Gastroesophageal sphincter (tissue), 4 donors: ENCODE results near the gene HES4. TPM values are rescaled to one million over a fixed set of nuclear protein-coding genes. Genes with fewer than 3 reads are reported as not detected.

Source experiments
- ATAC-seq: fragments of 150-250 bp; one replicate; pipeline ENCODE4 v1.9.1; 2016; ENCODE audit warnings: mild to moderate bottlenecking, moderate library complexity
- H3K27ac ChIP-seq, 4 donors: fragments of 200-600 bp; sonication (generic) in 3 of 4; 1 replicate in 3 of 4; 2 replicates in 1 of 4; pipeline ENCODE4 v1.5.1; 2016 to 2019
- H3K27me3 ChIP-seq: fragments of 200-600 bp; sonication (generic); one replicate; pipeline ENCODE4 v1.5.1; 2019
- H3K36me3 ChIP-seq, 2 donors: fragments of 200-600 bp; sonication (generic); one replicate each; pipeline ENCODE4 v1.5.1; 2019; ENCODE audit warnings: control low read depth in 1 of 2
- H3K4me1 ChIP-seq, 3 donors: fragments of 200-600 bp; sonication (generic); 1 replicate in 2 of 3; 2 replicates in 1 of 3; pipeline ENCODE4 v1.5.1; 2016 to 2019; ENCODE audit warnings: control low read depth in 2 of 3
- H3K4me3 ChIP-seq, 2 donors: fragments of 200-600 bp; sonication (generic); one replicate each; pipeline ENCODE4 v1.5.1; 2019; ENCODE audit warnings: mild to moderate bottlenecking in 1 of 2, moderate library complexity in 1 of 2
- H3K9me3 ChIP-seq, 3 donors: fragments of 200-600 bp; sonication (generic); one replicate each; pipeline ENCODE4 v1.5.1; 2017 to 2019; ENCODE audit warnings: control low read depth in 2 of 3
- EP300 ChIP-seq: sonication (generic); formaldehyde crosslinking; IDR thresholded peaks from one replicate; pipeline ENCODE4 v1.6.1; 2017; ENCODE audit warnings: antibody characterized with exemption, mild to moderate bottlenecking
- POLR2A ChIP-seq, 2 donors: fragments of 450-650 bp; IDR thresholded peaks; one replicate each; pipeline ENCODE4 v1.6.1; 2017; ENCODE audit warnings: antibody characterized with exemption in 2 of 2, mild to moderate bottlenecking in 2 of 2, moderate library complexity in 1 of 2
- POLR2AphosphoS5 ChIP-seq: sonication (generic); formaldehyde crosslinking; IDR thresholded peaks from one replicate; pipeline ENCODE4 v1.6.1; 2017; ENCODE audit warnings: antibody characterized with exemption
- WGBS, 2 donors: methylation state at CpG; one replicate each; pipeline ENCODE4 v1.1.5; 2018; ENCODE audit warnings: low coverage in 1 of 2; 5-methylcytosine and 5-hydroxymethylcytosine counted together
- total RNA-seq, 4 donors: library from RNA; depleted of rRNA; stranded (reverse); fragments of >200 nt; gene quantifications; one replicate each; pipeline ENCODE4 v1.1.0, GENCODE V29; 2016
- TF ChIP-seq, protein P1 (sequence below), 4 experiments: fragments of 200-600 bp in 2 of 4; fragments of 450-650 bp in 2 of 4; sonication (generic) in 1 of 4; IDR thresholded peaks; one replicate each; pipeline ENCODE4 v1.5.1; 2017 to 2019; ENCODE audit warnings: antibody characterized with exemption in 4 of 4, mild to moderate bottlenecking in 2 of 4, moderate library complexity in 2 of 4

HES4 gene
- total RNA-seq, 4 donors from 2014 or later = 33.6 to 77.6 (median 48.4) TPM

DNA sequence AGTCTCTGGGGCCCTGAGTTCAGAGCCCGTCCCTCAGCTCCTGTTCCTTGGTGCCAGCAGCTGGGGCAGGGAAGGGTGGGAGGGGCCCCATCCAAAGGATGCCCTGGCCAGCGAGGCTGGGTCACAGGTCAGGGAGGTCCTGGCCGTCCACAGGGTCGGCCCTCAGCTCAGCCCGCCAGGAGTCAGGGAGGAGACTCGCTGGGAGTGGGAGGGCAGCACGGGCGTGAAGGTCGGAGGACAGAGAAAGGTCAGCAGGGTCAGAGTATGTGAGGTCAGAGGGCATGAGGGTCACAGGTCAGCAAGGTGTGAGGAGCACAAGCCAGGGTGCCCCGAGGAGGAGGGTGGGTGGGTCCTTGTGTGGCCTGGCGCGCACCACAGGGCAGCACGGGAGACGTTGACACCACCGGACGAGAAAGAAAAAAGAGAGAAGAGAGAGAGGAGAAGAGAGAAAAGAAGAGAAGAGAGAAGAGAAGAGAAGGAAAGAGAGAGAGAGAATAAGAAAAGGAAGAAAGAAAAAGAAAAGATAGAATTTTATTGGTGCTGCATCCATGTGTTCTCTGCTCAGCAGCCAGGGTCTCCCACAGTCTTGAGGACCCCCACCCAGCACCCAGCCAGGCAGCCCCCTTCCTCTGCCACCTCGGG lies 25.1 kb downstream of the HES4 start:
- Histone ChIP-seq H3K9me3 (no peaks in the 10 kb centered on the region), H3K27ac (no peak overlapping the region), H3K4me1 (peaks cover 0 to 14% (median 5%) of the 10 kb centered on the region in 3 donors), H3K27me3 (peaks cover 76% of the 10 kb centered on the region), H3K36me3 (no peaks in the 10 kb centered on the region), H3K4me3 (no peak overlapping the region)
- WGBS, 2 donors = 61 to 62% methylated on average over 5 to 13 of the region's 17 CpGs
- no peak for ATAC-seq
- TF ChIP-seq POLR2AphosphoS5 (no peak), EP300 (no peak), POLR2A (IDR thresholded peaks at IDR 0.05) (no peak)
- TF ChIP-seq, protein P1, sequence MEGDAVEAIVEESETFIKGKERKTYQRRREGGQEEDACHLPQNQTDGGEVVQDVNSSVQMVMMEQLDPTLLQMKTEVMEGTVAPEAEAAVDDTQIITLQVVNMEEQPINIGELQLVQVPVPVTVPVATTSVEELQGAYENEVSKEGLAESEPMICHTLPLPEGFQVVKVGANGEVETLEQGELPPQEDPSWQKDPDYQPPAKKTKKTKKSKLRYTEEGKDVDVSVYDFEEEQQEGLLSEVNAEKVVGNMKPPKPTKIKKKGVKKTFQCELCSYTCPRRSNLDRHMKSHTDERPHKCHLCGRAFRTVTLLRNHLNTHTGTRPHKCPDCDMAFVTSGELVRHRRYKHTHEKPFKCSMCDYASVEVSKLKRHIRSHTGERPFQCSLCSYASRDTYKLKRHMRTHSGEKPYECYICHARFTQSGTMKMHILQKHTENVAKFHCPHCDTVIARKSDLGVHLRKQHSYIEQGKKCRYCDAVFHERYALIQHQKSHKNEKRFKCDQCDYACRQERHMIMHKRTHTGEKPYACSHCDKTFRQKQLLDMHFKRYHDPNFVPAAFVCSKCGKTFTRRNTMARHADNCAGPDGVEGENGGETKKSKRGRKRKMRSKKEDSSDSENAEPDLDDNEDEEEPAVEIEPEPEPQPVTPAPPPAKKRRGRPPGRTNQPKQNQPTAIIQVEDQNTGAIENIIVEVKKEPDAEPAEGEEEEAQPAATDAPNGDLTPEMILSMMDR (IDR thresholded peaks at IDR 0.05) = no peak

DNA sequence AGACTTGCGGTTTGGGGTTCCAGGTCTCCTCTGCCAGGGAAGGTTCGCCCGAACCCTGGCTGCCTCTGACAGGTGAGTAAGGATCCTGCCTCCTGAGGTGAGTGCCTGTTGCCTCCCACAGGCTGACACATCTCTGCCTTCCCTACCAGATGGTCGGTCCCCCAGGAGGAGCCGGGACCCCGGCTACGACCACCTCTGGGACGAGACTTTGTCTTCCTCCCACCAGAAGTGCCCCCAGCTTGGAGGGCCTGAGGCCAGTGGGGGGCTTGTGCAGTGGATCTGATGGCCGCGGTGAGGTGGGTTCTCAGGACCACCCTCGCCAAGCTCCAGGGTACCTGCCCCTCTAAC lies 25.6 kb downstream of the HES4 start:
- 60% methylated on average over 1 of the region's 11 CpGs; no CpG with 5 or more reads in 1 of the 2 donors for WGBS, 2 donors
- Histone ChIP-seq H3K36me3 (no peaks in the 10 kb centered on the region), H3K4me3 (no peak overlapping the region), H3K9me3 (no peaks in the 10 kb centered on the region), H3K27me3 (peaks cover 81% of the 10 kb centered on the region), H3K4me1 (peaks cover 0 to 14% (median 5%) of the 10 kb centered on the region in 3 donors), H3K27ac (no peak overlapping the region)
- TF ChIP-seq POLR2A (IDR thresholded peaks at IDR 0.05) (no peak), POLR2AphosphoS5 (no peak), EP300 (no peak)
- TF ChIP-seq, protein P1 (IDR thresholded peaks at IDR 0.05) = no peak
- ATAC-seq = no peak

DNA sequence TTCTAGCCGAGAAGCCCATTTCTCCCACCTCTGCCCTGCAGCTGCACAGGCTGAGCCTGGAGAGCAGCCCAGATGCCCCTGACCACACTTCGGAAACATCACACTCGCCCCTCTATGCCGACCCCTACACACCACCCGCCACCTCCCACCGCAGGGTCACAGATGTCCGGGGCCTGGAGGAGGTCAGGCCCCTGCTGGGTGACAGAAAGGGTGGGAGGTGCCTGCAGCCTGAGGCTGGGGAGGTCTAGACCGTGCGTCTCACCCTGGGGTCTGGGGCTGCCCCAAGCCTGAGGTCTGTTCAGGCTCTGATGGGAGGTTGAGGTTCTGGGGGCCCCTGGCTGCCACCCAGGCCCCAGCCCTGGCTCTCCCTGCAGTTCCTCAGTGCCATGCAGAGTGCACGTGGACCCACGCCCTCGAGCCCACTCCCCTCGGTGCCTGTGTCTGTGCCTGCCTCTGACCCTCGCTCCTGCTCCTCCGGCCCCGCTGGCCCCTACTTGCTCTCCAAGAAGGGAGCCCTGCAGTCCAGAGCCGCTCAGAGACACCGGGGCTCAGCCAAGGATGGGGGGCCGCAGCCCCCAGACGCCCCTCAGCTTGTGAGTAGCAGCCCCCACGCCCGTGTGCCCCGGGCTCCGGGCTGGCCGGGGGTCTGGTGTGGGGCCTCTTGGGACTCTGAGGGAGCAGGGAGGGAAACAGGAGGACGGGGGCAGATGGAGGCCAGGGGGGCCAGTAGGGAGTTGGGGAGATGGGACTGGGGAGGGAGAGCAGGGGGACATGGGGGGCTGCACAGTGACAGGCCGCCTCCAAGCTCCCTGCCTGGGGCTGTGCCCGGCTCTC lies 26.2 kb downstream of the HES4 start:
- ATAC-seq = no peak
- Histone ChIP-seq H3K4me3 (no peak overlapping the region), H3K27me3 (peaks cover 86% of the 10 kb centered on the region), H3K9me3 (no peaks in the 10 kb centered on the region), H3K4me1 (peaks cover 0 to 14% (median 5%) of the 10 kb centered on the region in 3 donors), H3K36me3 (no peaks in the 10 kb centered on the region), H3K27ac (no peak overlapping the region)
- TF ChIP-seq POLR2AphosphoS5 (no peak), EP300 (no peak)
- 70% methylated on average over 2 of the region's 28 CpGs; no CpG with 5 or more reads in 1 of the 2 donors for WGBS, 2 donors

DNA sequence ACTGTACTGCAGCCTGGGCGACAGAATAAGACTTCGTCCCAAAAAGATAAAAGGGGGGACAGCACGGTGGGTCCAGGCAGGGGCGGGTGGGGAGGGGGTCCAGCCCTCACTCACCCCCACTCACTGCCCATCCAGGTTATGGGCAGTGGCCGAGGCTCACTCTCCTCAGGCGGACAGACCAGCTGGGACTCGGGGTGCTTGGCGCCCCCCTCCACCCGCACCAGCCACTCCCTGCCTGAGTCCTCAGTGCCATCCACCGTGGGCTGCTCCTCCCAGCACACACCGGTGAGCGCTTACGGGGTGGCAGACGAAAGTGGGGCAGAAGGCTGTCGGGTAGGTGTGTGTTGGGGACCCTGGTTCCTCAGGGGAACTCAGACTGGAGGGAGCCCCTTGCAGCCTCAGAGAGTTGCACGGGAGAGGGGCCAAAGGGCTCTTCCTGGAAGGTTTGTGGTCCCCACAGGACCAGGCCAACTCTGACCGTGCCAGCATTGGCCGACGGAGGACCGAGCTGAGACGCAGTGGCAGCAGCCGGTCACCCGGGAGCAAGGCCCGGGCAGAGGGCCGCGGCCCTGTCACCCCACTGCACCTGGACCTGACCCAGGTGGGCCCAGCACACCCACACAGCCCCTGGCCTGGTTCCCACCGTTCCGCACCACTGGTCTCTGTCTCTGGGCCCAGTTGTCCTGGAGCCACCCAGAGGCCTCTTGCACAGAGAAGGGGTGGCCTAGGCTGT lies 27.0 kb downstream of the HES4 start:
- no peak for ATAC-seq
- WGBS, 2 donors = 40% methylated on average over 1 of the region's 28 CpGs; no CpG with 5 or more reads in 1 of the 2 donors

More for the DNA sequence above, 27.0 kb downstream of the HES4 start:
- no peaks in the 10 kb centered on the region for H3K9me3 ChIP-seq
- no peak for TF ChIP-seq POLR2A (IDR thresholded peaks at IDR 0.05)
- TF ChIP-seq, protein P1 (IDR thresholded peaks at IDR 0.05) = no peak
- TF ChIP-seq POLR2AphosphoS5 = no peak
- TF ChIP-seq EP300 = no peak
- peaks cover 0 to 14% (median 5%) of the 10 kb centered on the region in 3 donors for H3K4me1 ChIP-seq
- H3K36me3 ChIP-seq = no peaks in the 10 kb centered on the region
- no peak overlapping the region for H3K4me3 ChIP-seq
- peaks cover 86% of the 10 kb centered on the region for H3K27me3 ChIP-seq
- no peak overlapping the region for H3K27ac ChIP-seq
